Astrocyte of the spinal cord (primary cell): ENCODE results near the gene RGS3.

Source experiments
- DNase-seq: peaks from one replicate; pipeline ENCODE4 v3.0.0; 2011; ENCODE audit warnings: low read depth, low spot score
- H3K4me3 ChIP-seq: 2 replicates; pipeline ENCODE4 v1.5.1; 2011; ENCODE audit warnings: low read depth, mild to moderate bottlenecking, low read length, moderate library complexity
- in situ Hi-C: cut with HindIII; loops from 2 replicates; pipeline ENCODE4 v1.10.0; 2017; ENCODE audit warnings: low sequenced_read_pairs
- TF ChIP-seq, protein P1 (sequence below): IDR thresholded peaks from 2 replicates; pipeline ENCODE4 v1.5.1; 2012; ENCODE audit warnings: low read depth, mild to moderate bottlenecking, low read length, inconsistent platforms

Gene RGS3

DNA sequence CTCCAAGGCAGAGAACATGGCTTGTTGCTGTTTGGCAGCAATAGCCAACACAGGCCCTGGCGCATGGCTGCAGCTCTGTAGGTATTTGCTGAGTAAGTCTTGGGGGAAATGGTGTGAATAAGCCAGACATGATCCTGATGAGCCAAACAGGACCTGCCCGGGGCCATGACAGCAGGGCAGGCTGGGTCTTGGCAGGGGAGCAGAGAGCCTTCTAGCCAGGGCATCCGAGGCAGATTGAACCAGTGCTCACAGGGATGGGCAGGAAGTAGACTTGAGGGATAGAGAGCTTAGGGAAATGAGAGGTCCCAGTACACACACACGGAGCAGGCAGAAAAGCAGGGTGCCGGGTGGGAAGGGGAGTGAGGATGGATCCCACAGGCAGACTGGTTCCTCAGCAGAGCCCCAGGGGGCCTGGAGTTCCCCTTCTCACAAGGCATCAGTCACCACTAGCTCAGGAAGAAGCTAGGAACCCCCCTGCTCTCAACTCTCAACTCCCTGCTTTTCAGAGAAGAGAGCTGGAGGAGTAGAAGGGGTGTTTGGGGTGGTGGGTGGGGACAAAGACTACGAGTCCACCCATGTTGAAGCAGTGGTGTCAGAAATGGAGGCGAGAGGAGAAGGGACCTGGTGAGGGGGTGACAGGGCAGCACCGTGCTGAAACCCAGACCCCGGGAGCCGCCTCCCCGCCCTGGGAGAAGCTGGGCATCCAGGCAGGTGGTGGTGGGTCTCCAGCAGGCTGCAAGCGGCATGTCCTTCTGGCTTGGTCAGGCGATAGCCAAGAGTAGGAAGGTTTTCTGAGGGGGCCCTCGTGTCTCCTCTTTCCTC is 111.1 kb downstream of the RGS3 start:
- no peak for DNase-seq
- in situ Hi-C loops: no loop called here
- TF ChIP-seq, protein P1, sequence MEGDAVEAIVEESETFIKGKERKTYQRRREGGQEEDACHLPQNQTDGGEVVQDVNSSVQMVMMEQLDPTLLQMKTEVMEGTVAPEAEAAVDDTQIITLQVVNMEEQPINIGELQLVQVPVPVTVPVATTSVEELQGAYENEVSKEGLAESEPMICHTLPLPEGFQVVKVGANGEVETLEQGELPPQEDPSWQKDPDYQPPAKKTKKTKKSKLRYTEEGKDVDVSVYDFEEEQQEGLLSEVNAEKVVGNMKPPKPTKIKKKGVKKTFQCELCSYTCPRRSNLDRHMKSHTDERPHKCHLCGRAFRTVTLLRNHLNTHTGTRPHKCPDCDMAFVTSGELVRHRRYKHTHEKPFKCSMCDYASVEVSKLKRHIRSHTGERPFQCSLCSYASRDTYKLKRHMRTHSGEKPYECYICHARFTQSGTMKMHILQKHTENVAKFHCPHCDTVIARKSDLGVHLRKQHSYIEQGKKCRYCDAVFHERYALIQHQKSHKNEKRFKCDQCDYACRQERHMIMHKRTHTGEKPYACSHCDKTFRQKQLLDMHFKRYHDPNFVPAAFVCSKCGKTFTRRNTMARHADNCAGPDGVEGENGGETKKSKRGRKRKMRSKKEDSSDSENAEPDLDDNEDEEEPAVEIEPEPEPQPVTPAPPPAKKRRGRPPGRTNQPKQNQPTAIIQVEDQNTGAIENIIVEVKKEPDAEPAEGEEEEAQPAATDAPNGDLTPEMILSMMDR: no peak
- H3K4me3 ChIP-seq: no peak overlapping the region

DNA sequence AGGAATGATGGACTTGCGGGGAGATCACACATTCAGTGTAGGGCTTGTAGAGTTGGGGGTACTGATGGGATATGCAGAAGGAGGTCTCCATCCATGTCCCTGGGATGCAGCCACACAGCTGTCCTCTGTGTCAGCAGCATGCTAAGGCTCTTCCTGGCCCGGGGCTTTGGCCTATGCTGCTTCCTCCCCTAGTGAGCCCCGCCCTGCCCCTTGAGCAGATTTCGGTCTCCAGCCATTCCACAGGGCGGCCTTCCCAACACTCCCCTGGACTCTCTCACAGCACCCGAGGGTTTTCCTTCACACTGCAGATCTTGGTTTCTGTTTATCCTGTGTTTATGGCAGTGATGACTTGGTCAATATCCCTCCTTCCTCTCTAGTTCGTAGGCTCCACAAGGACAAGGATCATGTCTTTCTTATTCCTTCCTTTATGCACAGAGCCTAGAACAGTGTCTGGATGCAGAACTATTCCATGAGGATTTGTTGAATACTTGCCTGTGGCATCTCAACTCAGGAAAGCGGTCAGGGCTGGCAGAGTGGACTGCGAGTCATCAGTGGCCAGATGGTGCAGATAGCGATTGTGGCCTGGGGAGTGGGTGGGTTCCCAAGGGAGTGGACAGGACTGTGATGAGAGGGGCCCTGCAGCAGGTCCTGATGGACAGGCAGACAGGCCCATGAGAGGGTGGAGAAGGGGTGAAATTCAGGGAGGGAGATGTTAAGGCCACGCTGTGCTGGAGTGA is 114.2 kb downstream of the RGS3 start:
- no peak overlapping the region for H3K4me3 ChIP-seq
- in situ Hi-C loops: no loop called here
- TF ChIP-seq, protein P1: no peak
- peak; percentile 53 for DNase-seq

GRCh38 chr9:113578279-113578865 is 114.8 kb downstream of the RGS3 start:
- no peak overlapping the region for H3K4me3 ChIP-seq
- TF ChIP-seq, protein P1: peak; percentile 18
- DNase-seq: no peak
- in situ Hi-C loops: no loop called here

- TF ChIP-seq, protein P1: no peak
- no peak overlapping the region for H3K4me3 ChIP-seq
- in situ Hi-C loops: no loop called here
- DNase-seq: peak; percentile 98
Measured at GRCh38 chr9:113578882-113579282, 115.4 kb downstream of the RGS3 start.

DNA sequence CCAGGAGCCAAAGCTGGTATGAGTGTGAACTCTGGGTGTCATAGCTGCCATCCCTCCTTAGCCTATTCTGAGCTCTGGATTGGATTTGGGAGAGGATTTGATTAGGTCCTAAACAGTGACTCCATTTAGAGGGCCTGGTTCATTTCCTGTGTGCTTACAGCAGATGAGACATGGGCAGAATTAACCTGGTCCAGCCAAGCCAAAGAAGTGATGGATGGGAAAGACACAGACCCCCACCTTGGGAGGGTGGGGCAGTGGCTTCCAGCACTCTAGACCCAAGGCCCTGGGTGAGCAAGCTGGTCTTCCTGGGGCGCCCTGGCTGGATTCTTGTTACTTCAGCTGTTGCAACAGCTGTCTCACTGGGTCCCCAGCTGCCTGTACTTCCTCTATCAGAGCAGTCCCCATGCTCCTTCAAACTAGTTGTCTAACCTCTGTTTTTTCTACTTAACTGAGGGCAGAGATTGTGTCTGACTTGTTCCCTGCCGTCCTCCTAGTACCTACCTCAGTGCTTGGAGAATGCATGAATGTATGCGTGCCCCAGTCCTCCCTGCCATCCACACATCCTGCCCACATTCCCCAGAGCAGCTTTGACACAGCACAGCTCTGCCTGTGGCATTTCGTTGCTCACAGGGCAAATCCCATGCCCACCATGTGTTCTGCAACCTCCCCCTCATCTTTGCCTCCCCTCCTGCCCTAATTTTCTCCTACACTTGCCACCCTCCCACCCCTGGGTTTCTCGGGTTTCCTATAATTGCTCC is 115.9 kb downstream of the RGS3 start:
- TF ChIP-seq, protein P1: no peak
- in situ Hi-C loops: no loop called here
- DNase-seq: peak; percentile 82
- H3K4me3 ChIP-seq: no peak overlapping the region
